ENCODE measurements around the gene TNFRSF6B. TPM values are rescaled to one million over a fixed set of nuclear protein-coding genes. Genes with fewer than 3 reads are reported as not detected.
"Not testable (repeated sequence)": the region's sequence is repeated elsewhere in the genome, so short reads cannot be mapped to it uniquely, and the experiment has no call there.

The TNFRSF6B gene
- total and polyA plus RNA-seq, 2 of the 4 experiments (the other 2 are of a cell fraction), result 1.3 to 11.0 TPM

DNA sequence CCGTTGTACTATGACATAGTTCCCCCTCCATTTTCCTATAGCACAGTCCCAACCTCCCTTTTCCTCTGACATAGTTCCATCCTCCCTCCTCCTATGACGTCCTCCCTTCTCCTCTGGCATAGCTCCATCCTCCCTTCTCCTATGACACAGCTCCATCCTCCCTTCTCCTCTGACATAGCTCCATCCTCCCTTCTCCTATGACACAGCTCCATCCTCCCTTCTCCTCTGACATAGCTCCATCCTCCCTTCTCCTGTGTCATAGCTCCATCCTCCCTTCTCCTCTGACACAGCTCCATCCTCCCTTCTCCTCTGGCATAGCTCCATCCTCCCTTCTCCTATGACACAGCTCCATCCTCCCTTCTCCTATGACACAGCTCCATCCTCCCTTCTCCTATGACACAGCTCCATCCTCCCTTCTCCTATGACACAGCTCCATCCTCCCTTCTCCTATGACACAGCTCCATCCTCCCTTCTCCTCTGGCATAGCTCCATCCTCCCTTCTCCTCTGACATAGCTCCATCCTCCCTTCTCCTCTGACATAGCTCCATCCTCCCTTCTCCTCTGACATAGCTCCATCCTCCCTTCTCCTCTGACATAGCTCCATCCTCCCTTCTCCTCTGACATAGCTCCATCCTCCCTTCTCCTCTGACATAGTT lies 26.6 kb downstream of the TNFRSF6B start:
- POLR2A ChIA-PET (ENCODE audit: unreplicated experiment); H2AK9ac ChIP-seq (replicated peaks; ENCODE audit: low read depth, low read length, poor library complexity); H2BK15ac ChIP-seq (ENCODE audit: low read depth, low read length); H3K23ac ChIP-seq (ENCODE audit: low read depth, low read length); H3K4me2 ChIP-seq (ENCODE audit: low read depth, low read length); H3K9ac ChIP-seq (ENCODE audit: low read depth, low read length); dilution Hi-C loops (cut with HindIII; ENCODE audit: low sequenced_read_pairs, unreplicated experiment); H2AFZ ChIP-seq (replicated peaks; ENCODE audit: low read length, poor library complexity); H3K4me1 ChIP-seq (ENCODE audit: control insufficient read depth, insufficient read depth, low read length); BruUV-seq (replicated peaks); H4K5ac ChIP-seq (ENCODE audit: low read depth, low read length); H4K20me1 ChIP-seq (ENCODE audit: insufficient read depth, low read length); CTCF ChIA-PET; H3K4me3 ChIP-seq (ENCODE audit: insufficient read depth, low read depth, low read length); H2BK120ac ChIP-seq (ENCODE audit: low read depth, low read length); H2BK20ac ChIP-seq (ENCODE audit: low read depth, low read length); H4K8ac ChIP-seq (ENCODE audit: low read depth in 2 of 2, low read length in 2 of 2); H2AK5ac ChIP-seq (ENCODE audit: low read depth, low read length); H3K14ac ChIP-seq (replicated peaks; ENCODE audit: low read depth, low read length); H3K18ac ChIP-seq (ENCODE audit: low read depth, low read length); ATAC-seq (ENCODE audit: low read depth); in situ Hi-C loops (cut with MboI; ENCODE audit: low sequenced_read_pairs); H3K56ac ChIP-seq (ENCODE audit: extremely low read depth, insufficient read depth, low read length); H4K91ac ChIP-seq (ENCODE audit: insufficient read depth, low read depth, low read length); intact Hi-C loops (cut with micrococcal nuclease); H2BK5ac ChIP-seq (ENCODE audit: low read depth, low read length, poor library complexity, severe bottlenecking); H3K27ac ChIP-seq (ENCODE audit: insufficient read depth, low read length); H3K9me1 ChIP-seq (ENCODE audit: insufficient read depth, low read length); H3K4ac ChIP-seq (ENCODE audit: low read depth, low read length); DNase-seq; H3K27me3 ChIP-seq (ENCODE audit: control insufficient read depth, insufficient read depth, low read length); H3K9me3 ChIP-seq (ENCODE audit: control insufficient read depth, insufficient read depth, low read length): not testable (repeated sequence)
- 83% methylated on average over 2 of the region's 2 CpGs; no CpG with 5 or more reads in 1 of the 2 experiments for WGBS, 2 experiments (ENCODE audit: extremely low coverage in 2 of 2, insufficient read length in 1 of 2)
- peaks cover 28% of the 10 kb centered on the region for H3K36me3 ChIP-seq (ENCODE audit: control insufficient read depth, insufficient read depth, low read length)
- peaks cover 28 to 52% of the 10 kb centered on the region in 2 experiments for H3K79me1 ChIP-seq (ENCODE audit: low read depth in 1 of 2, low read length in 2 of 2)

DNA sequence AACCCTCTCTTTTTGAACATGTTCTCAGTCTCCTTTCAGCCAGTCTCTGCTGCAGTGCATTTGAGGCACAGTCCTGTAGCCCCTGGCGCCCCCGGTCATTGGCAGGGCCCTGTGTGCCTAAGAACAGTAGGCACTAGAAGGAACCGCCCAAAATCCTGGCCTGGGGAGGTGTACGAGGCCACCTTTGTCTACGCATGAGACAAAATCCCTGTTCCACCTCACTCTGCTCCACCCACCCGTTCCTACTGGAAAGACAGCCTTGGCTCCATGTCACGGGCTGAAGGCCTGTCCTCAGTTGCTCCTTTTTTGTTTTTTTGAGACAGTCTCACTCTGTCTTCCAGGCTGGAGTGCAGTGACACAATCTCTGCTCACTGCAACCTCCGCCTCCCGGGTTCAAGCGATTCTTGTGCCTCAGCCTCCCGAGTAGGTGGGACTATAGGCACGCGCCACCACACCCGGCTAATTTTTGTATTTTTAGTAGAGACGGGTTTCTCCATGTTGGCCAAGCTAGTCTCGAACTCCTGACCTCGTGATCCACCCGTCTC lies 33.8 kb downstream of the TNFRSF6B start:
- not testable (repeated sequence) for H3K18ac ChIP-seq (ENCODE audit: low read depth, low read length); H2BK15ac ChIP-seq (ENCODE audit: low read depth, low read length); H3K4ac ChIP-seq (ENCODE audit: low read depth, low read length)

More for the DNA sequence above, 33.8 kb downstream of the TNFRSF6B start:
- dilution Hi-C loops (cut with HindIII; ENCODE audit: low sequenced_read_pairs, unreplicated experiment); H3K4me2 ChIP-seq (ENCODE audit: low read depth, low read length); in situ Hi-C loops (cut with MboI; ENCODE audit: low sequenced_read_pairs); H2AK9ac ChIP-seq (replicated peaks; ENCODE audit: low read depth, low read length, poor library complexity); H2BK5ac ChIP-seq (ENCODE audit: low read depth, low read length, poor library complexity, severe bottlenecking); H3K56ac ChIP-seq (ENCODE audit: extremely low read depth, insufficient read depth, low read length); H2AK5ac ChIP-seq (ENCODE audit: low read depth, low read length); DNase-seq; H4K91ac ChIP-seq (ENCODE audit: insufficient read depth, low read depth, low read length); H3K4me1 ChIP-seq (ENCODE audit: control insufficient read depth, insufficient read depth, low read length); H3K14ac ChIP-seq (replicated peaks; ENCODE audit: low read depth, low read length); H2BK20ac ChIP-seq (ENCODE audit: low read depth, low read length); BruUV-seq (replicated peaks); H4K8ac ChIP-seq (ENCODE audit: low read depth in 2 of 2, low read length in 2 of 2); H3K9ac ChIP-seq (ENCODE audit: low read depth, low read length); H3K23ac ChIP-seq (ENCODE audit: low read depth, low read length); H3K27me3 ChIP-seq (ENCODE audit: control insufficient read depth, insufficient read depth, low read length); H2AFZ ChIP-seq (replicated peaks; ENCODE audit: low read length, poor library complexity); ATAC-seq (ENCODE audit: low read depth); CTCF ChIA-PET; POLR2A ChIA-PET (ENCODE audit: unreplicated experiment); H3K27ac ChIP-seq (ENCODE audit: insufficient read depth, low read length); intact Hi-C loops (cut with micrococcal nuclease); H3K4me3 ChIP-seq (ENCODE audit: insufficient read depth, low read depth, low read length); H4K5ac ChIP-seq (ENCODE audit: low read depth, low read length); H3K9me3 ChIP-seq (ENCODE audit: control insufficient read depth, insufficient read depth, low read length); H2BK120ac ChIP-seq (ENCODE audit: low read depth, low read length): not testable (repeated sequence)
- H4K20me1 ChIP-seq (ENCODE audit: insufficient read depth, low read length), result peaks cover 36% of the 10 kb centered on the region
- peaks cover 19% of the 10 kb centered on the region for H3K9me1 ChIP-seq (ENCODE audit: insufficient read depth, low read length)
- WGBS, 2 experiments (ENCODE audit: extremely low coverage in 2 of 2, insufficient read length in 1 of 2), result 96% methylated on average over 10 of the region's 18 CpGs; no CpG with 5 or more reads in 1 of the 2 experiments
- H3K79me1 ChIP-seq (ENCODE audit: low read depth in 1 of 2, low read length in 2 of 2), result peaks cover 33 to 83% of the 10 kb centered on the region in 2 experiments
- H3K36me3 ChIP-seq (ENCODE audit: control insufficient read depth, insufficient read depth, low read length), result peaks cover 31% of the 10 kb centered on the region
